Stimulated activated CD4-positive, alpha-beta T cell treated with anti-CD3 and anti-CD28 coated beads, Interleukin-15, amount 100 ng/mL, for 1 hour (primary cell): ENCODE measurements around the gene SYVN1.

Experiments
- DNase-seq, 2 donors: peaks; one replicate each; pipeline ENCODE4 v3.0.0-alpha.2; 2020; ENCODE audit warnings: low read depth in 1 of 2, low spot score in 1 of 2

Gene SYVN1

DNA sequence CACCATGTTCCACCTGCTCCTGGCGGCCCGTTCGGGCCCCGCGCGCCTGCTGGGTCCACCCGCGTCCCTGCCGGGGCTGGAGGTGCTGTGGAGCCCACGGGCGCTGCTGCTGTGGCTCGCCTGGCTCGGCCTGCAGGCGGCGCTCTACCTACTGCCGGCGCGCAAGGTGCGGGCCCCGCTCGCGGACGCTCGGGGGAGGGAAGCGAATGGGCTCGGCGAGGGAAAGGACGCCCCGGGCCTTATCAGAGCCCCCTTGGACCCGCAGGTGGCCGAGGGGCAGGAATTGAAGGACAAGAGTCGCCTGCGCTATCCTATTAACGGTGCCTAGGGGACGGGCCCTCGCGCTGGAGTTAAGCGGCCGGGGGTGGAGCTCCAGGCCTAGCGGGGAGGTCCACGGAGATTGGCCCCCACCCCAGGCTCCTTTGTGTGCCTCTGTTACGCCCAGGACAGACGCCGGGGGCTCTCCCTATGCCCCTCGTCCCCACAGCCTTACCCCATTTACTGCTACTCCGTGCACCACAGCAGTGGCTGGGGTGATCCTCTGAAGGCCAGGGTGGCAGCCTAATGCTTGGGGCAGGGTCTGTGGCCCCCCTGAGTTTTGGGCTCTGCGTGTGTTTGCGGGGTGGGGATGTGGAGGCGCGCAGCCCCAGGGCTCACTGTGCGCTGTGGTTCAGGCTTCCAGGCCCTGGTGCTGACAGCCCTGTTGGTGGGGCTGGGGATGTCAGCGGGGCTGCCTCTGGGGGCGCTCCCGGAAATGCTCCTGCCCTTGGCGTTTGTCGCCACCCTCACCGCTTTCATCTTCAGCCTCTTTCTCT lies 21.6 kb downstream of the SYVN1 start:
- peak; percentile 60 to 65 for DNase-seq

GRCh38 chr11:65111744-65112545 lies 22.4 kb downstream of the SYVN1 start, which contains the start of gene TM7SF2:
Gene TM7SF2 (plus strand): TSS chr11:65111872. CDS start chr11:65112016, 144 bp downstream.
- DNase-seq: peak; percentile 87 to 90

- no peak for DNase-seq
These were observed 23.1 kb downstream of the SYVN1 start for GRCh38 chr11:65111159-65111743.

GRCh38 chr11:65110354-65110861 lies 23.9 kb downstream of the SYVN1 start:
- DNase-seq: peak; percentile 92 to 95

DNA sequence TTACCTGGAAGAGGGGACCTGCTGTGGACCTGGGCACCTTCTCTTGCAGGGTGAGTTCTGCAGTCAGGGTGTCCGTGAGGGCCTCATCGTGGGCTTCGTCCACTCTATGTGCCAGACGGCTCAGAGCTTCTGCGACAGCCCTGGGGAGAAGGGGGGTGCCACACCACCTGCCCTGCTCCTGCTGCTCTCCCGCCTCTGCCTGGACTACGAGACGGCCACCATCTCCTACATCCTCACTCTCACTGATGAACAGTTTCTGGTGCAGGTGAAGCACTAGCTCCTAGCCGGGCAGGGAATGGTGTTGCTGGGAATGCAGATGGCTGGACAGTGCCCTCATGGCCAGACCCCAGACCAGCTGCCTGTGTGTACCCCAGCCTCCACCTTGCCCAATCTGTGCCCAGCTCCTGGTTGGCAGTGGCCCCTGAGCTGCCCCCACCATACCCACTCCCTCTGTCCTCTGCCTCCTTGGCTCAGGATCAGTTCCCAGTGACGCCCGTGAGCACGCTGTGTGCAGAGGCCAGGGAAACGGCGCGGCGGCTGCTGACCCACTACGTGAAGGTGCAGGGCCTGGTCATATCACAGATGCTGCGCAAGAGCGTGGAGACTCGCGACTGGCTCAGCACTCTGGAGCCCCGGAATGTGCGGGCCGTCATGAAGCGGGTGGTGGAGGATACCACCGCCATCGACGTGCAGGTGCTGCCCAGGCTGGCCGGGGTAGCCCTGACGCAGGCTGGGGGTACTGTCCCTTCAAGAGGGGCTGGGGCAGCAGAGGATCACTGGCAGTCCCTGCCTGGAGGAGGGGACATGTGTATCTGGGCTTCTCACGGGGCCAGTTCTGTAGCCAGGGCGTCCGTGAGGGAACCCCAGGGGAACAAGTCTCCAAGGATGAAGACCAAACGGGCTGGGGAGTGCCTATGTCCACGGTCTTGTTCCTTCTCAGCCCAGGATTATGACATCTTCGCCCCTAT lies 24.8 kb downstream of the SYVN1 start:
- no peak for DNase-seq

GRCh38 chr11:65108469-65109123 lies 25.7 kb downstream of the SYVN1 start:
- DNase-seq: no peak

DNA sequence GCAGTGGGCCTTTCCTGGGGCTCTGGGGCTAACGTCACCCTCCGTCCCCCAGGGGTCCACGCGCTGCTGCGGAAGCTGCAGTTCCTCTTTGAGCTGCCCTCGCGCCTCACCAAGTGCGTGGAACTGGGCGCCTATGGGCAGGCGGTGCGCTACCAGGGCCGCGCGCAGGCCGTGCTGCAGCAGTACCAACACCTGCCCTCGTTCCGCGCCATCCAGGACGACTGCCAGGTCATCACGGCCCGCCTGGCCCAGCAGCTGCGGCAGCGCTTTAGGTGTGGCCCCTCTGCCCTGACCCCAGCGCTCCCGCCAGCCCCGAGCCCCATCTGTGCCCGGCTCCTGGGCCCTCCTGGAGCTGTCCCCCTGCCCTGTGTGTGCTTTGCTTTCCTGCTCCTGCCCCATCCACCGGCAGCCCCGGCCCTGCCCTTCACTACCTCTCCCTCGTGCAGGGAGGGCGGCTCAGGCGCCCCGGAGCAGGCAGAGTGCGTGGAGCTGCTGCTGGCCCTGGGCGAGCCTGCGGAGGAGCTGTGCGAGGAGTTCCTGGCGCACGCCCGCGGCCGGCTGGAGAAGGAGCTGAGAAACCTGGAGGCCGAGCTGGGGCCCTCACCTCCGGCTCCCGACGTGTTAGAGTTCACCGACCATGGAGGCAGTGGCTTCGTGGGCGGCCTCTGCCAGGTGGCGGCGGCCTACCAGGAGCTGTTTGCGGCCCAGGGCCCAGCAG lies 26.4 kb downstream of the SYVN1 start:
- no peak for DNase-seq

GRCh38 chr11:65107078-65107477 lies 27.2 kb downstream of the SYVN1 start:
- DNase-seq: no peak

GRCh38 chr11:65104628-65105027 lies 29.7 kb downstream of the SYVN1 start:
- DNase-seq: no peak

DNA sequence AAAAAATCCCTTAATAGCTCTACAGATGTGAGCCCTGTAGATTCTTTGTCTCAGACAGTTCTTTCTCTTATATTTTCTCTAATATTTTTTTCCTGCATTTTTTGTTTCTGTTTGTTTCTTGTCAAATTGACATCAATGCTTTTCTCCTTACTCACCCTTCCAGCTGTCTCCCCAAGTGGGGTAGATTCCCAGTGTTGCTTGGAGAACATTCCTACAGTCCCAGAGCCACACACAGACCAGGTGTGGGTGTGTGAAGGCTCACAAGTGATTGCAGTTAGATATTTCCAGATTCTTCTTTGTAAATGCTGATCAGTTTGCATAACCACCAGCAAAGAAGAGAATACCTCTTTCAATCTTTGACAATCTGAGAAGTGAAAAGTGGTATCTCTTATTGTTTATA lies 30.8 kb downstream of the SYVN1 start:
- no peak for DNase-seq

GRCh38 chr11:65102142-65103095 lies 31.9 kb downstream of the SYVN1 start:
- no peak for DNase-seq

- no peak for DNase-seq
These were observed 33.5 kb downstream of the SYVN1 start for GRCh38 chr11:65100674-65101350.

DNA sequence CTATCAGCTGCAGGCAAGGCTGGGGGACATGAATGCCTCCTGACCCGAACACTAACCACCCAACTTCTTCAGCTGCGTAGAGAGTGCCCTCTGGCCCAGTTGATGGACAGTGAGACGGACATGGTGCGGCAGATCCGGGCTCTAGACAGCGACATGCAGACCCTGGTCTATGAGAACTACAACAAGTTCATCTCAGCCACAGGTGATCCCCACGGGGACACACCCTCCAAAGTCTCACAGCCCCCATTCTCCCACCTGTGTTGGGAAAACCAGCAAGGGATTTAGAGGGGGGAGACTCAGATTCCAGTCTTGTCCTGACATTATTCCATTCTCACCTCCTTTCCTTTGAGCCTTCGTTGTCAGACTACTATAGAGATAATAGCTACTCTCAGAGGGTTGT lies 37.4 kb downstream of the SYVN1 start:
- DNase-seq: no peak

- DNase-seq: peak; percentile 70 to 71
These were observed 38.1 kb downstream of the SYVN1 start, which contains the start of gene VPS51 for GRCh38 chr11:65095974-65096806. Gene VPS51 (plus strand): TSS chr11:65096214. CDS start chr11:65096251, 37 bp downstream.

GRCh38 chr11:65095427-65095826 lies 38.9 kb downstream of the SYVN1 start:
- no peak for DNase-seq

- no peak for DNase-seq
These were observed 43.7 kb downstream of the SYVN1 start for GRCh38 chr11:65090628-65091027.

DNA sequence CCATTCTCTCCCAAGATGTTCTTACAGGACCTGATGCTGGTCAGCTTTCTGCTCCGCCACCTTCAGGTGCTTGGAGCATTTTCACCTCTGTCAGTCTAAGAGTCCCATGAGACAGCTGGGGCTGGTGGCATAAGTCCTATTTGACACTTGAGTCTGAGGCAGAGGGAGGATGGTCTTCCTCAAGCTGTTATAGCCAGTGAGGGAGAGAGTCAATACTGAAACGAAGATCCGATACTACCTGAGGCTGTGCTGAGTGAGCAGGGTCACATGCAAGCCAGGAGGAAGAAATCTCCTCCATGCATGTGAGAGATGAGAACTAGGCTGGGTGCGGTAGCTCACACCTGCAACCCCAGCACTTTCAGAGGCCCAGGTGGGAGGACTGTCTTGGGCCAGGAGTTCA lies 44.7 kb downstream of the SYVN1 start:
- no peak for DNase-seq
